Bone marrow (tissue), 2 donors: ENCODE data around the gene HPCAL1.

Source experiments
- DNase-seq, 2 donors: peaks; one replicate each; lab custom pipeline; 2025; lab: John Stamatoyannopoulos, UW

The HPCAL1 gene

DNA sequence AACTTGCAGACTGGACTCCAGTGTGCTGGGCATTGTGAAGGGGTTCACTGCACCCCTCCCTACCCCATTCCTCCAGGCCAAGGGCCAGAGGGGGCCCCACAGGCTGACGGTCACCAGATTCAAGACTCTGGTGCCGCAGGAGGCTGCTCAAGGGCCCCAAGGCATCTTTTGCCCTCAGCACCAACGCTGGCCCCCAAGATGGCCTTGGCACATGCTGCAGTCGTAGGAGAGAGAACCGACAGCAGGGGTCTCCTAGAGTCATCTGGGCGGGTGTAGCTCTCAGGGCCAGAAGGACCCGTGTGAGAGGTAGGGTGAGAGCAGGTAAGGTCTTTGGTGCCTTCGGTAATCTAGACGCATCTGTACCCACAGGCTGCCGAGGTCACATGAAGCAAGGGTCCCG lies 164.1 kb downstream of the HPCAL1 start:
- no peak for DNase-seq

DNA sequence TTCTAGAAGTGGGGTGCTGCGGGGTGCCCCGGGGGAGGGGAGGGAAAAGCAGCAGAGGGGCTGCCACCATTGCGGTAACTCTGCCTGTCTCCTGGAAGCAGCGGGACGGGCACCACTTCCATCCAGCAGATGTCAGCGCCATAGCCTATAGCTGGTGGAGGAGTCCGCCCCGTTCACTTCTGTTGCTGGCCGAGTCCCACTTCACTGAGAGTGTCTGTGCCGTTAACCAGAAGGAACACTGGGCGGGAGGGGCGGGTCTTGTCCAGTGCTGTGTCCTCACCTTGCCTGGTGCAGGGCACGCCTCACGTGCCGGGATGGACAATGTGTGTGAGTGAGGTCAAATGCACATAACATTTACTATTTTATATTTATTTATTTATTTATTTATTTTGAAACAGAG lies 164.7 kb downstream of the HPCAL1 start:
- no peak for DNase-seq

DNA sequence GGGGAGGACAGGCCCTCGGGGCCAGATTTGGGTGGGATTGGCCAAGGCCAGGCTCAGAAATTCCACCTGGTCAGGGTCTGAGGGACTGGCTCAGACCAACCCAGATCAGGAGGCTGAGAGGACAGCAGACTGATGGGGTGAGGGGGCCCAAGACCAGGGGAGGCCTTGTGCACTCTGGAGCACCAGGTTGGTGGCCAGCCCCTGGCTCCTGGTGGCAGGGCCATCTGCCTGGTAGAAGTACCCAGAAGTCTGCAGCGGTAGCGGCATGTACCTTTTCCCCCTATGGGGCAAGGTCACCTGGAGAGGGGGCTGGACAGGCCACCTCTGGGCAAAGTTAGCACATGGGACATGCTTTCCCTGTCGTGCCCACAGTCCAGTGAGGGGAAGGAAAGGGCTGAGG lies 166.6 kb downstream of the HPCAL1 start:
- DNase-seq, result no peak

DNA sequence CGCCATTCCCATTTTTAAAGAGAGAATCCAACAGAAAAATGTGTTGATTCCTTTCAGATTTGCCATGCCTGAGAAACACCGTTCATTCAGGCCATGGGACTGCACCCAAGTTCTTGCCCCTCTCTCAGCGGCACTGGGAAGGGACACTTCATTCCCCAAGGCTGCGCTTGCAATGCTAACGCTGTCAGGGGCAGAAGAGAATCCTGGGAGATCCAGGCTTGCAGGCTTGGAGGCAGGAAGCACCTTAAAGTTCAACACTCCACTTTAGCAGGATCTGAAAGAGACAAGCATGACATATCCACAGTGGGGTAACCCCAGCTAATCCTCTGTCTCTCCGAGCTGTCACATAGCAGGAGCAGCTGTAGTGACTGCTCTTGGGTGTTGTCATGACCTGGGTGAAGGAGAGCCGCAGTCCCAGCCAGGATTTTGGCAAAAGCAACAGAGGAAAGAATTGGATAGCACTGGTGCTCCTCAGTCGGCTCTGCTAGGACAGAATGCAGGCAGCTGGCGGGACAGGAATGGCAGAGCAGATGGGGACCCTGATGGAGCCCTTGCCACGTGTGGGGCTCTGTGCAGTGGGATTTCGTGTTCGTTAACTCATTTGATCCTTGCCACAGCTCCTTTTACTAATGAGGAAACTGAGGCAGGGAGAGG lies 167.4 kb downstream of the HPCAL1 start:
- DNase-seq, result no peak

DNA sequence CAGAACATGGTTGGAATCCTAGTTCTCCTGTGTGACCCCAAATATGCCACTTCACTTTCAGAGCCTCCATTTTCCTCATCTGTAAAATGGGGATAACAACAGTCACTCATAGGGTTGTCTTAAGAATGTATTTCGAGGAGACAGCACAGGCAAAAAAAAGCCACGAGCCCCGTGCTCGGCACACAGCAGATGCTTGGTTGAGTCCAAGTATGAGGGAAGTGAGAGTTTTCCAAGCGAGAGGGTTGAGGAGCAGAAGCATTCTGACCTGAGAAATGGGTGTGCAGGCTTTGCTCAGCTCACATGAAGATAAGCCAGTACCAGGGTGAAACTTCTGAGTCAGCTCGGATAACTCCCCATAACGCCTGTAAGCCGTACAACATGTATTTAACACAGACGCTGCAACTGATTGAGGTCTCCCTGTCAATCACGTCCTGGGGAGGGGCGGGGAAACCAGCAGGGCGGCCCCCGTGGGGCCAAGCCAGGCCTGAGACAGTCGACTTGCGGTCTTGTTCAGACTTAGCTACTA lies 168.4 kb downstream of the HPCAL1 start:
- no peak for DNase-seq

DNA sequence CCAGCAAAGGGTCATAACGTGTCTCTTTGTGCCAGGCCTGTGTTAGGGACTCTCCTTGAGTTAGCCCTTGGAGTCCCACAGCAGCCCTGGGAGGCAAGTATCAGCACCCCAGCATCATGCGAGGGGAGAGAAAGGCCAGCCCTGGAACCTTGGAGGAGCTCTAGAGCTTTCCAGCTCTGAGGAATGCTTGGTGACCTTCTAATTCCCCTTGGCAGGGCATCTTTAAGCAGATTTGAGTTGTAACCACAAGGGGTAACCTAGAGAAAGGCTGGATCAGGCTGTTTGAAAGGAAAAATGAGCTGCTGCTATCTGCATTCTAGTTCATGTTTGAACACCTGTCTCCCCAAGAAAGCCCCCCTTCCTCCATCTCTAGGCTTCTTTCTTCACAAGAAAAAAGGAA lies 169.3 kb downstream of the HPCAL1 start:
- DNase-seq, result no peak

DNA sequence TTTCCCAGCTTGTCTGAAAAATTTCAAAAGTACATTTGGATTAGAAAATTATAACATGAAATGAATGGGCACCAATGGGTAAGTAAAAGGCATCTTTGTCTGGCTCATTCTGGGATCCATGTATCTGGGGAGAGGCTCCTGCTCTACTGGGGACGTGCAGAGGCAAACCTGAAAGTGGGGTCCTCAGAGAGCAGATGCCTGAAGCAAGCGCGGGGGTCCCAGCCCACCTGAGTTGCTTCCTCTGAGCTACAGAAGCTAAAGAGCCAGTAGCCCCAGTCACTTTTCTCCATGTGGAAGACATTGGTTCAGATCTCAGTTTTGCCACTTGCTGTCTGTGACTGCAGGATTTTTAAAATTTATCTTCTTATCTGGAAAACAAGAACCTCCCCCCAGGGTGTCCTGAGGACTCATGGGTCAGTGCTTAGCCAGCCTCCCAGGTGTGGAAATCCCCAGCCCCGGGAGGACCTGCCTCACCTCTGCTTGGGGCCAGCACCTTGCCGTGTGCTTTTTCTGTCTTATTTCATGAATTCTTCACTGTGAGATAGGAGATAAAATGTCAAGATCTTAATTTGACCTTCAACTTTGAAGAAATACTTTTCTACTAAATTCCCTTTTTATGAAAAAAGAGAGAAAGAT lies 170.5 kb downstream of the HPCAL1 start:
- no peak for DNase-seq

DNA sequence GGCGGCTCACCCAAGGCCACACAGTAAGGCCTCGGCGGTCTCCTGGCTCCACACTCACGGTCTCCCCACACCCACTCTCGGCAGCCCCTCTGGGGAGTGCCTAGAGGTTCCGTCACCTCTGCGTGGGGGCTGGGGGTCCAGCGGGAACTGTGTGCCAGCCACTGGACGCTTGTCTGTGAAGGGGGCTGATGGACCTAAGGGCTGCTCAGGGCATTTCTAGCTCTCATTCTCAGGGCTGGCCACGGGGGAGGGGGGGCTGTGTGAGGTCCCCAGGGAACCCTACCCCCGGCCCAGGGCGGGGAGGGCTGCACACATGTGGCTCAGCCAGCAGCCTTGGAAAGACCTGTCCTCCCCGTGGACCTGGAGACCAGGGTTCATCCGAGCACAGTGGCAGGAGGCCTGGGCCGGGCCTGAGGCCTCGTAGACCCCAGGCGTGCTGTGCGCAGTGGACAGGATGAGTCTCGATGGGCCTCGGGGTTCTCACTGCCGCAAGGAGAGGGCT lies 172.6 kb downstream of the HPCAL1 start:
- DNase-seq, result no peak

DNA sequence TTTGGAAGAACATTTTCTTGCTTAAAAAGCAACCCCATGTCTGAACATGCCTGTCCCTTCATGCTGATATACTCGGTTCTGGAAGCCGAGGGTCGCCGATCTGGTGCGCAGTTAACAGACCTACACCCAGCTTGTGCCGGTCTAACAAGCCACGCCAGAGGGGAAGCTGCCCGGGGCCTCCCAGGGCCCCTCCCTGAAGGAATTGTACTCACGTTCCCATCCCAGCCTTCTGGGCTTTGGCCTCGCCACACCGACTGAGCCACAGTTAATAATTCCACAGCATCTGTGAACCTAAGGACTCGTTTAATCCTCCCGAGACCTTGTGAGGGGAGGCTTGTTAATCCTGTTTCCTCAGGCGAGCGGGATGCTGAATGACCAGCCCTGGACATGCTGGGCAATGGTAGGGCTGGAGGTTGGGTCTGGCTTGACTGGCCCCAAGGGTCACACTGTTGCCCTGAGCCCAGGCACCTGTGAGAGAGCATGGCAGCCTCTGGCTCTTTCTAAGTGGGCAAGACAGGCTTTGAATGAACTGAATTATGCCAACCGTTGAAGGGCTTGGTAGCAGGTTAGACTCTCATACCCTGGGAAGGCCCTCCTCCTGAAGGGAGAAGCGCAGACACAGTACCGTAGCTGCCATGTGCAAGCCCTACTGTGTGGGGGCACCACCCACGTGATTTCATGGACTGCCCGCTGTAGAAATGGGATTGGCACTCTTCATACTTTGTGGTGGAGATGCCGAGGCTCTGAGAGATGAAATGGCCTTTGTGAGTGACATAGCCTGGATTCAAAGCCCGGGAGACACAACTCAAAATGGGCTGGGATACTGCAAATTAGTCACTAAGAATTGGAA lies 173.3 kb downstream of the HPCAL1 start:
- DNase-seq, result no peak

DNA sequence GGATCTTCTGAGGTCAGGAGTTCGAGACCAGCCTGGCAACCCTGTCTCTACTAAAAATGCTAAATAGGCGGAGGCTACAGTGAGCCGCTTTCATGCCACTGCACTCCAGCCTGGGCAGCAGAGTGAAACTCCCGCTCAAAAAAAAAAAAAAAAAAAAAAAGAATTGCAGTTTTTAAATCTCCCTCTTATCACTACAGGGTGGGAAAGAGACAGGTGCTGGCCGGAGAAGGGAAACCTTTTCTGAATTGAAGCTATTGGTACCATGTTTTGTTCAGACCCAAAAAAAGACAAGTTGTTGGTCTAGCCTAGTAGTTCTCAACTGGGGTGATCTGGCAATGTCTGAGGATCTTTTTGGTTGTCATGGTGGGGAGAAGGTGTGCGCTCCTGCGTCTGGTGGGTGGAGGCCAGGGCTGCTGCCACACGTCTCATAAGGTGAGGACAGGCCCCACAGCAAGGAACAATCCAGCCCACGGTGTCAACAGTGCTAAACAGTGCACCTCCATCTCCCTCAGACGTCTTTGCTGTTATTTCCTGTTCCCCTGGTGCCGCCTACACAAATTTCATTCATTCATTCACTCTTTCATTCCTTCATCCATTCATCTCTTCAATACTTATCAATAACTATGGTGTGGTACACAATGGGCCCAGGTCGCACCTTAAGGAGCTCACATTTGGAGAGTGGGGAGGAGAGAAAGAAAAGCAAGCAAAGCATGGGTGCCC lies 174.2 kb downstream of the HPCAL1 start:
- no peak for DNase-seq
